Common myeloid progenitor, CD34-positive (primary cell): Measurements from ENCODE around the gene UCKL1.

Experiments
- CTCF ChIA-PET: fragments of 350-600 bp; sonication (Branson Sonifier 250); formaldehyde crosslinking; loops from one replicate; lab custom pipeline; 2021; ENCODE audit warnings: antibody characterized with exemption; lab: Charles Lee
- POLR2A ChIA-PET: fragments of 350-600 bp; sonication (Branson Sonifier 250); formaldehyde crosslinking; loops from one replicate; lab custom pipeline; 2021; ENCODE audit warnings: antibody characterized with exemption; lab: Charles Lee
- DNase-seq, 3 donors: peaks; one replicate each; pipeline versions ENCODE4 v3.0.0 to v3.0.0-alpha.2; 2013
- H3K27ac ChIP-seq, 2 experiments: 1 replicate in 1 of 2; 2 replicates in 1 of 2; pipeline ENCODE4 v1.7.0; 2013; ENCODE audit warnings: inconsistent platforms in 2 of 2, low read length in 2 of 2, mild to moderate bottlenecking in 2 of 2, low read depth in 1 of 2, moderate library complexity in 1 of 2; ENCODE audit not compliant: severe bottlenecking in 2 of 2, insufficient read depth in 1 of 2, poor library complexity in 1 of 2
- H3K27me3 ChIP-seq, 5 experiments: replicated peaks in 2 of 5; 1 replicate in 3 of 5; 2 replicates in 2 of 5; pipeline versions ENCODE4 v1.6.1 to v1.7.0; 2013; ENCODE audit warnings: low read length in 4 of 5, mild to moderate bottlenecking in 2 of 5, moderate library complexity in 2 of 5, inconsistent platforms in 1 of 5; ENCODE audit not compliant: insufficient read depth in 5 of 5, control insufficient read depth in 4 of 5
- H3K36me3 ChIP-seq, 4 experiments: 1 replicate in 2 of 4; 2 replicates in 2 of 4; pipeline versions ENCODE4 v1.6.1 to v1.7.0; 2013; ENCODE audit warnings: low read length in 3 of 4, control low read depth in 1 of 4, mild to moderate bottlenecking in 1 of 4; ENCODE audit not compliant: control insufficient read depth in 4 of 4, insufficient read depth in 4 of 4
- H3K4me1 ChIP-seq, 4 experiments: 1 replicate in 3 of 4; 2 replicates in 1 of 4; pipeline versions ENCODE4 v1.6.1 to v1.7.1; 2013; ENCODE audit warnings: low read length in 3 of 4, mild to moderate bottlenecking in 3 of 4, control low read depth in 1 of 4, inconsistent platforms in 1 of 4, moderate library complexity in 1 of 4; ENCODE audit not compliant: control insufficient read depth in 4 of 4, insufficient read depth in 4 of 4; ENCODE audit errors: control extremely low read depth in 1 of 4
- H3K4me3 ChIP-seq, 7 experiments: 1 replicate in 4 of 7; 2 replicates in 3 of 7; pipeline versions ENCODE4 v1.5.1 to v1.7.0; 2013; ENCODE audit warnings: mild to moderate bottlenecking in 7 of 7, low read length in 6 of 7, moderate library complexity in 6 of 7, inconsistent platforms in 2 of 7, low read depth in 2 of 7, control low read depth in 1 of 7; ENCODE audit not compliant: insufficient read depth in 4 of 7, control insufficient read depth in 1 of 7; ENCODE audit errors: extremely low read depth in 1 of 7
- H3K9me3 ChIP-seq, 5 experiments: 1 replicate in 4 of 5; 2 replicates in 1 of 5; pipeline versions ENCODE4 v1.6.1 to v1.7.1; 2013; ENCODE audit warnings: low read length in 4 of 5, mild to moderate bottlenecking in 2 of 5, inconsistent platforms in 1 of 5, low read depth in 1 of 5, moderate library complexity in 1 of 5; ENCODE audit not compliant: control insufficient read depth in 4 of 5, insufficient read depth in 2 of 5; ENCODE audit errors: control extremely low read depth in 1 of 5
- WGBS: methylation state at CpG from one replicate; pipeline ENCODE4 v1.1.5; 2013; ENCODE audit not compliant: insufficient coverage; 5-methylcytosine and 5-hydroxymethylcytosine counted together

UCKL1 gene

DNA sequence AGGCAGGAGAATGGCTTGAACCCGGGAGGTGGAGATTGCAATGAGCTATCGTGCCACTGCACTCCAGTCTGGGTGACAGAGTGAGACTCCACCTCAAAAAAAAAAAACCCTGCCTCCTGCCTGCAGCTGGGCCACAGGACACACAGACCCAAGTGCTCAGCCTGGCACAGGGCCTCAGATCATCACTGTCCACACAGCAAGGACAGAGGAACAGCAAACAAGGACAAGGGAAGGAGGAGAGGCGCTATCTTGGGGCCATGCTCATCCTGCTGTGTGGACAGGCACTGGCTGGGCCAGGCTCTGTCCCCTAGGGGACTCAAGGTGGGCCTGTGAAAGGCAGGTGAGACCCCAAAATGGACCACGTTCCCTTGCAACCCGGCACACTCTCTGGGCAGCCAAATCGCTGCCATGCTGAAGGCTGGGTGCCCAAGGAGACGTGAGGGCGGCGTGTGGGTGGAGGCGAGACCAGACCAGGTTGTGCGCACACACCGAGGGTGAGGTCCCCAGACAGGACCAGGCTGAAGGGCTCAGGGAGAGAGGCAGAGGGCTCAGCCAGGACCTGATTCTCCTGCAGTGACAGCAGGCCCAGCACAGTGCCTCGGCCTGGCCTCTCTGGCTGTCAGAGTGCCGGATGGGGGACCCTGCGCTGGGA lies 9.1 kb downstream of the UCKL1 start:
- no peaks in the 10 kb centered on the region for H3K27me3 ChIP-seq
- peaks cover 0 to 57% (median 30%) of the 10 kb centered on the region in 4 experiments for H3K36me3 ChIP-seq
- H3K4me3 ChIP-seq: no peak overlapping the region
- ChIA-PET POLR2A (interaction anchor here (0.6 kb wide), 1 partner anchor 31 kb away, joined by 4 read pairs; no protein-coding TSS in a partner anchor), CTCF (no interaction called here)
- no peak for DNase-seq
- H3K9me3 ChIP-seq: no peaks in the 10 kb centered on the region
- WGBS: 96% methylated on average over 14 of the region's 15 CpGs
- H3K27ac ChIP-seq: no peak overlapping the region
- H3K4me1 ChIP-seq: peaks cover 0 to 39% (median 34%) of the 10 kb centered on the region in 4 experiments

DNA sequence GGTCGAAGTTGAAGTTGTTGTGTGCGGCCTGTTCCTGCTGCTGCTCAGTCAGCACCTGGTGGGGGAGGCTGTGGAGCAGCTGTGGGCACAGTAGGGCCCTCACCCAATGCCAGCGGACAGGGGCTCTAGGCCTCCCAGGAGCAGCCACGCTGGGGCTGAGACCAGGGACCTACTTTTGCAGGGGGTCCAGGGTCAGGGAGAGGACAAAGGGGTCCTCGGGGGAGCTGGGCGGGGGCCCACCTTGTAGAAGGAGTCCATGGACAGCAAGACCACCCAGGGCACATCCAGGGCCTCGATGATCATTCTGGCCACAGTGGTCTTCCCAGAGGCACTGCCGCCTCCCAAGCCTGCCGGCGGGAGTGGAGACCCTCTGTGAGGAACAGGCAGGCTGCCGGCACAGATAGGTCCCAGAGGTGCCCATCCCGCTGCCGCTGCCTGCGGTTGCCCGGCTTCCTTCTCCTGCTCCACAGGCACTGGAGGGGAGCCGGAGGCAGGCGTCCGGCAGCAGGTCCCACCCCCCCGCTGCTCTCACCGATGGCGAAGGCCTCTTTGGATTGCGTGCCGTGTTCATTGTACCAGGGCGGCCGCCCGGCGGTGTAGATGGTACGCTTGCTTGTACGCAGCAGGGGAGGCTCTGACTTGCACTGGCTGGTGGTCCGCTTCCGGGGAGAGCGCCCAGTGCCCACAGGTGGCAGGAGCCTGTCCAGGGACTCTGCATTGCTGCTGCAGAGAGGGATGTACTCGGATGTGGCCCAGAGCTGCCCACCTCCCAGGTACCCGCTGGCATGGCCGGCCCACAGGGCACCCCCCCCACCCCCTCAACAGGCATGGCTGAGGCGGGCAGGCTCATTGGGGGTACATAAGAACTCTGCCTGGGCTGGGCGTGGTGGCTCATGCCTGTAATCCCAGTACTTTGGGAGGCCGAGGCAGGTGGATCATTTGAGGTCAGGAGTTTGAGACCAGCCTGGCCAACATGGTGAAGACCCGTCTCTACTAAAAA lies 10.0 kb downstream of the UCKL1 start:
- POLR2A ChIA-PET: interaction anchor here (0.6 kb wide), 1 partner anchor 31 kb away, joined by 4 read pairs; no protein-coding TSS in a partner anchor
- WGBS: 94% methylated on average over 36 of the region's 39 CpGs
- H3K27me3 ChIP-seq: no peaks in the 10 kb centered on the region
- DNase-seq: no peak
- peaks cover 0 to 54% (median 29%) of the 10 kb centered on the region in 4 experiments for H3K36me3 ChIP-seq
- CTCF ChIA-PET: no interaction called here
- peaks cover 0 to 45% (median 39%) of the 10 kb centered on the region in 4 experiments for H3K4me1 ChIP-seq
- H3K4me3 ChIP-seq: no peak overlapping the region
- no peak overlapping the region for H3K27ac ChIP-seq
- H3K9me3 ChIP-seq: no peaks in the 10 kb centered on the region

- peaks cover 0 to 47% (median 42%) of the 10 kb centered on the region in 4 experiments for H3K4me1 ChIP-seq
- H3K27me3 ChIP-seq: no peaks in the 10 kb centered on the region
- no peak for DNase-seq
- ChIA-PET CTCF (no interaction called here), POLR2A (no interaction called here)
- H3K36me3 ChIP-seq: peaks cover 0 to 57% (median 38%) of the 10 kb centered on the region in 4 experiments
- WGBS: 96% methylated on average over 16 of the region's 17 CpGs
- H3K27ac ChIP-seq: no peak overlapping the region
- H3K9me3 ChIP-seq: no peaks in the 10 kb centered on the region
- H3K4me3 ChIP-seq: no peak overlapping the region
Observed at GRCh38 chr20:63945031-63945658, 11.1 kb downstream of the UCKL1 start.

DNA sequence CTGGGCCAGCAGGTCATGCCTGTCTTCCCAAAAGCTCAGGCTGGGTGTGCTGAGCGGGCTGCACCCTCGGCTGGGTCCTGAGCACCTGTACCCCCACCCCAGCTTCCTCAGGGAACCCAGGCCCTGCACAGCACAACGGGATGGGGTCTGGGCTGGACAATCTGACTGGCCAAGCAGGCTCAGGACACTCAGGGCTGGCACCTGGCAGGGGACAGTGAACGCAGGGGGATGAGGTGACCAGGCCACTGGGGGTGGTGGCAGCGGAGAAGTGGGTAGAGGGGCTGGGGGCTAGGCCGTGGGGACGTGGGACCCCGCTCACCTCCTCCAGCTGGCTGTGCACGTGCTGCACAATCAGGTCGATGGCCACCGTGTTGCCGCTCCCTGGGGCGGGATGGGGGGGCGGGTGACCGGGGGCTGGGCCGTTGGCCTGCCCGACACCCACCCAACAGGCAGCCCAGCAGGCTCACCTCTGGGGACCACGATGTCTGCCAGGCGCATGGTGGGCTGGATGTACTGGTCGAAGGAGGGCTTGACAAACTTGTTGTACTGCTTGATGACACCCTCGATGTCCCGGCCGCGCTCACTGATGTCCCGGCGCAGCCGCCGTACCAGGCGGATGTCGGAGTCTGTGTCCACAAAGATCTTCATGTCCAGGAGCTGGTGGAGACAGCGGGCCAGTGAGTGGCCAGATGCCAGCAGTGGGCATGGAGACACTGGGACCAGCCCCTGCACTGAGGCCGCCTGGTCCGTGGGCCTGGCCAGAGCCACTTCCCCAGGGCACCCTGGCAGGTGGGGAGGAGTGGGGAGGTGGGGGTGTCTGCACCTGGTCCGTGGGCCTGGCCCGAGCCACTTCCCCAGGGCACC lies 11.9 kb downstream of the UCKL1 start:
- CTCF ChIA-PET: interaction anchor here (0.8 kb wide), 1 partner anchor 12 kb away, joined by 3 read pairs; the partner anchor contains the start of gene UCKL1
- no peak for DNase-seq

DNA sequence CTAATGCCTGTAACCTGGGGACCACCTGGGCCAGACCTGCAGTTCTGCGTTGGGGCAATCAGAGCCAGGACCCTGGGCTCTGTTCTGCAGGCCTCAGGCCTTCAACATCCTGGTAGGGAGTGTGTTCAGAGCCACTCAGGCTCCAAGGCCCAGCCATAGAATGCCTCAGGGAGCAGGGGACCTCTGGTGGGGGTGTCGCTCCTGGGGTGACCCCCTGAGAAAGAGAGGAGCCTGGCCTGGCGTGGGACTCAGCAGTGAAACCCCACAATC lies 12.5 kb downstream of the UCKL1 start:
- H3K27ac ChIP-seq: no peak overlapping the region
- H3K4me3 ChIP-seq: no peak overlapping the region
- H3K4me1 ChIP-seq: peaks cover 0 to 45% (median 31%) of the 10 kb centered on the region in 4 experiments
- H3K36me3 ChIP-seq: peaks cover 0 to 66% (median 44%) of the 10 kb centered on the region in 4 experiments
- ChIA-PET CTCF (interaction anchor here (0.8 to 1.0 kb wide), 2 partner anchors 12 to 286 kb away, joined by 3 read pairs; partner anchors contain the start of genes RTEL1 and UCKL1), POLR2A (no interaction called here)
- 93% methylated on average over 3 of the region's 3 CpGs for WGBS
- no peaks in the 10 kb centered on the region for H3K27me3 ChIP-seq
- DNase-seq: no peak
- H3K9me3 ChIP-seq: no peaks in the 10 kb centered on the region

More for the DNA sequence above, 11.9 kb downstream of the UCKL1 start:
- 97% methylated on average over 29 of the region's 35 CpGs for WGBS
- H3K4me1 ChIP-seq: peaks cover 0 to 45% (median 36%) of the 10 kb centered on the region in 4 experiments
- no peaks in the 10 kb centered on the region for H3K9me3 ChIP-seq
- no peak overlapping the region for H3K27ac ChIP-seq
- no peaks in the 10 kb centered on the region for H3K27me3 ChIP-seq
- no peak overlapping the region for H3K4me3 ChIP-seq
- peaks cover 0 to 60% (median 42%) of the 10 kb centered on the region in 4 experiments for H3K36me3 ChIP-seq
- POLR2A ChIA-PET: no interaction called here
